Panc1 (cell line): ENCODE results near the gene PLCH2. TPM values are rescaled to one million over a fixed set of nuclear protein-coding genes. Genes with fewer than 3 reads are reported as not detected.

Experiments used
- ATAC-seq: fragments of 200-7000 bp; cut with Tn5 transposase; 2 replicates; pipeline ENCODE4 v1.9.1; 2020; ENCODE audit warnings: mild to moderate bottlenecking, moderate library complexity
- BruUV-seq: library from RNA; stranded (reverse); fragments of 400-500 nt; replicated peaks from 2 replicates; lab custom pipeline; 2021; lab: Mats Ljungman, UMichigan
- CTCF ChIA-PET: fragments of 300-600 bp; sonication (Branson Sonifier 250); formaldehyde crosslinking; loops from one replicate; lab custom pipeline; 2022; ENCODE audit warnings: antibody characterized with exemption; lab: Charles Lee
- POLR2A ChIA-PET: fragments of 300-600 bp; sonication (Branson Sonifier 250); formaldehyde crosslinking; loops from one replicate; lab custom pipeline; 2022; ENCODE audit warnings: antibody characterized with exemption; lab: Charles Lee
- DNase-seq: peaks from one replicate; pipeline ENCODE4 v3.0.0-alpha.2; 2010; ENCODE audit warnings: low read depth, low spot score
- H3K27ac ChIP-seq: 2 replicates; pipeline ENCODE4 v1.5.1; 2011; ENCODE audit warnings: mild to moderate bottlenecking, low read length, inconsistent platforms
- H3K27me3 ChIP-seq: fragments of 200-500 bp; sonication (Bioruptor generic); 2 replicates; pipeline ENCODE4 v1.6.0; 2014; ENCODE audit warnings: low read length, inconsistent platforms; ENCODE audit not compliant: control insufficient read depth, insufficient read depth
- H3K36me3 ChIP-seq: fragments of 200-500 bp; sonication (Bioruptor generic); 2 replicates; pipeline ENCODE4 v1.5.1; 2014; ENCODE audit warnings: inconsistent platforms, mild to moderate bottlenecking, low read length, moderate library complexity; ENCODE audit not compliant: control insufficient read depth, insufficient read depth
- H3K4me1 ChIP-seq: 2 replicates; pipeline ENCODE4 v1.5.1; 2011; ENCODE audit warnings: inconsistent platforms, mild to moderate bottlenecking, low read length, moderate library complexity; ENCODE audit not compliant: control insufficient read depth, insufficient read depth
- H3K4me3 ChIP-seq, 2 experiments: 2 replicates each; pipeline ENCODE4 v1.5.1; 2011 to 2012; ENCODE audit warnings: low read depth in 2 of 2, low read length in 2 of 2, mild to moderate bottlenecking in 2 of 2, inconsistent platforms in 1 of 2, moderate library complexity in 1 of 2
- H3K9me3 ChIP-seq: fragments of 200-500 bp; sonication (Bioruptor generic); 2 replicates; pipeline ENCODE4 v1.5.1; 2014; ENCODE audit warnings: low read depth, mild to moderate bottlenecking, inconsistent platforms, low read length, moderate library complexity; ENCODE audit not compliant: control insufficient read depth, insufficient read depth
- CTCF ChIP-seq: fragments of 450-650 bp; IDR thresholded peaks from 2 replicates; pipeline ENCODE4 v1.5.1; 2017; ENCODE audit warnings: mild to moderate bottlenecking
- POLR2AphosphoS5 ChIP-seq: IDR thresholded peaks from 2 replicates; pipeline ENCODE4 v1.6.1; 2012; ENCODE audit warnings: mild to moderate bottlenecking, low read depth, low read length, moderate library complexity
- REST ChIP-seq, 2 experiments: IDR thresholded peaks; 2 replicates each; pipeline ENCODE4 v1.6.1; 2011 to 2012; ENCODE audit warnings: low read depth in 2 of 2, control low read depth in 1 of 2, low read length in 1 of 2, mild to moderate bottlenecking in 1 of 2, moderate library complexity in 1 of 2; ENCODE audit not compliant: insufficient read depth in 1 of 2
- SIN3A ChIP-seq: IDR thresholded peaks from 2 replicates; pipeline ENCODE4 v1.6.1; 2012; ENCODE audit warnings: low read depth, mild to moderate bottlenecking, low read length, moderate library complexity, borderline replicate concordance; ENCODE audit not compliant: insufficient read depth
- TCF7L2 ChIP-seq: IDR thresholded peaks from 2 replicates; pipeline ENCODE4 v1.6.1; 2011; ENCODE audit warnings: mild to moderate bottlenecking, low read depth, low read length, inconsistent platforms
- in situ Hi-C: cut with HindIII; loops from 2 replicates; pipeline ENCODE4 v1.10.0; 2016; ENCODE audit warnings: low sequenced_read_pairs, low pct_unique_long_range_greater_than_20kb
- intact Hi-C: fragments of 100-400 bp; cut with micrococcal nuclease; formaldehyde crosslinking; loops from one replicate; pipeline ENCODE4 v1.10.0; 2022; ENCODE audit not compliant: unreplicated experiment
- total RNA-seq: library from RNA; stranded (reverse); gene quantifications from one replicate; pipeline ENCODE4 v1.2.1, GENCODE V29; 2021; ENCODE audit not compliant: unreplicated experiment

The PLCH2 gene
- total RNA-seq, 1 experiment from 2014 or later, result 41.2 TPM

- TF ChIP-seq REST (IDR thresholded peaks at IDR 0.05; ENCODE audit: insufficient read depth in 1 of 2, low read depth in 2 of 2, low read length in 1 of 2) (no peak), POLR2AphosphoS5 (peak; percentile 45; the same call in 1 of the 2 replicates)
- no TSS peak for BruUV-seq
- intact Hi-C loops (no loop called here), in situ Hi-C loops (no loop called here)
- ChIA-PET POLR2A (no interaction called here), CTCF (no interaction called here)
- no peaks in the 10 kb centered on the region for H3K36me3 ChIP-seq
- ATAC-seq (peak; percentile 1; the same call in 1 of the 2 replicates), DNase-seq (no peak)
- H3K27me3 ChIP-seq, result no peaks in the 10 kb centered on the region
- no peaks in the 10 kb centered on the region for H3K9me3 ChIP-seq
- H3K4me3 ChIP-seq, result peak overlapping the region; percentile 16 to 39; a peak in 3 of 4 replicates
- H3K27ac ChIP-seq, result peak overlapping the region; percentile 96
- H3K4me1 ChIP-seq, result peaks cover 84% of the 10 kb centered on the region
Measured at GRCh38 chr1:2446394-2446793, 29.7 kb upstream of the PLCH2 start.

- peak overlapping the region; percentile 16 to 39; a peak in 3 of 4 replicates for H3K4me3 ChIP-seq
- ATAC-seq, result no peak
- no peaks in the 10 kb centered on the region for H3K9me3 ChIP-seq
- DNase-seq, result no peak
- CTCF ChIA-PET, result no interaction called here
- POLR2A ChIA-PET, result no interaction called here
- BruUV-seq, result no TSS peak
- peak overlapping the region; percentile 96 for H3K27ac ChIP-seq
- H3K27me3 ChIP-seq, result no peaks in the 10 kb centered on the region
- in situ Hi-C loops (no loop called here), intact Hi-C loops (no loop called here)
- no peaks in the 10 kb centered on the region for H3K36me3 ChIP-seq
- peaks cover 81% of the 10 kb centered on the region for H3K4me1 ChIP-seq
- no peak for TF ChIP-seq CTCF
- TF ChIP-seq SIN3A, result no peak
- no peak for TF ChIP-seq TCF7L2
- no peak for TF ChIP-seq POLR2AphosphoS5
- TF ChIP-seq REST (IDR thresholded peaks at IDR 0.05; ENCODE audit: insufficient read depth in 1 of 2, low read depth in 2 of 2, low read length in 1 of 2), result no peak
Measured at GRCh38 chr1:2446861-2447260, 29.2 kb upstream of the PLCH2 start.
